AG04450 (cell line): ENCODE data around the gene FEV. TPM values are rescaled to one million over a fixed set of nuclear protein-coding genes. Genes with fewer than 3 reads are reported as not detected.

ENCODE experiments used
- CTCF ChIA-PET: fragments of 300-600, 350-600 bp; formaldehyde crosslinking; extraction: SDS; loops from one replicate; lab custom pipeline; 2022; ENCODE audit warnings: antibody characterized with exemption, inconsistent platforms; lab: Charles Lee
- POLR2A ChIA-PET: fragments of 350-600 bp; formaldehyde crosslinking; extraction: SDS; loops from one replicate; lab custom pipeline; 2021; ENCODE audit warnings: antibody characterized with exemption, inconsistent platforms; lab: Yijun Ruan, JAX
- DNase-seq: peaks from one replicate; pipeline ENCODE4 v3.0.0-alpha.2; 2011; ENCODE audit warnings: low read depth, low spot score
- H3K27ac ChIP-seq: one replicate; pipeline ENCODE4 v1.5.1; 2012; ENCODE audit warnings: low read depth, low read length, control low read depth
- H3K27me3 ChIP-seq: one replicate; pipeline ENCODE4 v1.6.0; 2012; ENCODE audit warnings: low read length; ENCODE audit not compliant: control insufficient read depth, insufficient read depth
- H3K4me3 ChIP-seq: 2 replicates; pipeline ENCODE4 v1.5.1; 2011; ENCODE audit warnings: mild to moderate bottlenecking, low read depth, low read length, control low read depth
- H3K9me3 ChIP-seq: 2 replicates; pipeline ENCODE4 v1.5.1; 2012; ENCODE audit warnings: low read length; ENCODE audit not compliant: control insufficient read depth, insufficient read depth
- polyA plus RNA-seq: library from polyadenylated mRNA; depleted of rRNA; stranded (reverse); fragments of >200 nt; gene quantifications from 2 replicates; pipeline ENCODE4 v1.2.3, GENCODE V29; 2011
- TF ChIP-seq, protein P1 (sequence below): IDR thresholded peaks from 2 replicates; pipeline ENCODE4 v1.5.1; 2011; ENCODE audit warnings: low read depth, low read length, control low read depth, inconsistent platforms

FEV gene
- polyA plus RNA-seq, 1 experiment, result not detected

DNA sequence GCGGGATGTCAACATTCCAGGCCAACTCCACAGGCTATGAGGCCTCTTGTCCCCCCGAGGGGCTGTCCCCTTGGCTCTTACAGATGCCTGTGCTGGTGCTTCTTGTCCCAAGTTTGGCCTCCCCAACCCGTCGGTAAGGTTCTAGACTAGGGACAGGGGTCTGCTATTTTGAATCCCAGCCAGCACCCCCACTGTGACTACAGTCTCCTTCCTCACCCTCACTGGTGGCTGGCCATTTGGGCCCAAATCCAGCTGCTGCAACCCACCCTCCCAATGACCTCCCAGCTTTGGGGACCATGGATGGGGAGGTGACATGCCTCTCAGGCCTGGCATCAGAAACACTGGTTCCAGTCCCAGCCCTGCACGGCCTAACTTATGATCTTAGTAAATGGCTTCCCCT lies 37.6 kb upstream of the FEV start:
- Histone ChIP-seq H3K4me3 (no peak overlapping the region), H3K27ac (no peak overlapping the region), H3K9me3 (no peaks in the 10 kb centered on the region; the same call in 1 of the 2 replicates), H3K27me3 (peaks cover 53% of the 10 kb centered on the region)
- no peak for DNase-seq
- POLR2A ChIA-PET, result no interaction called here
- CTCF ChIA-PET, result no interaction called here
- TF ChIP-seq, protein P1, sequence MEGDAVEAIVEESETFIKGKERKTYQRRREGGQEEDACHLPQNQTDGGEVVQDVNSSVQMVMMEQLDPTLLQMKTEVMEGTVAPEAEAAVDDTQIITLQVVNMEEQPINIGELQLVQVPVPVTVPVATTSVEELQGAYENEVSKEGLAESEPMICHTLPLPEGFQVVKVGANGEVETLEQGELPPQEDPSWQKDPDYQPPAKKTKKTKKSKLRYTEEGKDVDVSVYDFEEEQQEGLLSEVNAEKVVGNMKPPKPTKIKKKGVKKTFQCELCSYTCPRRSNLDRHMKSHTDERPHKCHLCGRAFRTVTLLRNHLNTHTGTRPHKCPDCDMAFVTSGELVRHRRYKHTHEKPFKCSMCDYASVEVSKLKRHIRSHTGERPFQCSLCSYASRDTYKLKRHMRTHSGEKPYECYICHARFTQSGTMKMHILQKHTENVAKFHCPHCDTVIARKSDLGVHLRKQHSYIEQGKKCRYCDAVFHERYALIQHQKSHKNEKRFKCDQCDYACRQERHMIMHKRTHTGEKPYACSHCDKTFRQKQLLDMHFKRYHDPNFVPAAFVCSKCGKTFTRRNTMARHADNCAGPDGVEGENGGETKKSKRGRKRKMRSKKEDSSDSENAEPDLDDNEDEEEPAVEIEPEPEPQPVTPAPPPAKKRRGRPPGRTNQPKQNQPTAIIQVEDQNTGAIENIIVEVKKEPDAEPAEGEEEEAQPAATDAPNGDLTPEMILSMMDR, result no peak

DNA sequence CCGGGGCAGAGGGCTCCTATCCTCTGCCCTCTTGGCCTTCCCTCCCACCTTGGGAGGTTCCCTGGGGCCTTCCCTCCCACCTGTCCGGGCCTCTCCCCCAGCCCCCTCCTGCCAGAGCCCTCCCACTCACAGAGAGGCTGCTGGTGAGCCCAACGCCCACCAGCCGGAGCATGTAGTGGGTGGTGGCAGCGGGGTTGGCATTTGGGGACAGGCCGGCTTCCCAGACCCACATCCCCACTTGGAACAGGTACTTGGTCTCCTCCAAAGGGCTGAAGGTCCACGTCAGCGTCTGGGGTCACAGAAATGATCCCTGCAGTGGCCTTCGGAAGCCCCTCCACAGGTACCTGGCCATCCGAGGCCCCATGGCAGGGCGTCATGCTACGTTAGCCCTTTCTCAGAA lies 37.1 kb upstream of the FEV start:
- no peaks in the 10 kb centered on the region; the same call in 1 of the 2 replicates for H3K9me3 ChIP-seq
- peaks cover 54% of the 10 kb centered on the region for H3K27me3 ChIP-seq
- TF ChIP-seq, protein P1, result no peak
- H3K27ac ChIP-seq, result no peak overlapping the region
- CTCF ChIA-PET, result interaction anchor here (3.3 kb wide), 1 partner anchor 8 kb away, joined by 20 read pairs; no protein-coding TSS in a partner anchor
- H3K4me3 ChIP-seq, result no peak overlapping the region
- POLR2A ChIA-PET, result no interaction called here
- no peak for DNase-seq

DNA sequence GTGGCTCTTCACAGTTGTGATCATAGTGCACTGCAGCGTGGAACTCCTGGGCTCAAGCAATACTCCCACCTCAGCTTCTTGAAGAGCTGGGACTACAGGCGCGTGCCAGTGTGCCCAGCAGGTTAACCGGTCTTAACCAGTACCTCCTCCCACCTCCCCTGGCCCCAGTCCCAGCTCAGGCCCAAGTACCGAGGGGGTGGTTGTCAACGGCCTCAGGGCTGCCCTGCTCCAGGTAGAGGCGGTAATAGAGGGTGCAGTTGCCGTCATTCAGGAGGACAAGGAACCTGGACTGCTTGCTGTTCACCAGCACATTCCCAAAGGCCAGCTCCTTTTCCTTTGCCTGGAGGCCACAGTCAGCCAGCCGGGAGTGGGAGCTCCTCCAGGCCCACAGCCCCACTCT lies 36.6 kb upstream of the FEV start:
- H3K27ac ChIP-seq, result no peak overlapping the region
- no peak overlapping the region for H3K4me3 ChIP-seq
- H3K9me3 ChIP-seq, result no peaks in the 10 kb centered on the region; the same call in 1 of the 2 replicates
- ChIA-PET POLR2A (no interaction called here), CTCF (interaction anchor here (3.3 kb wide), 1 partner anchor 9 kb away, joined by 20 read pairs; no protein-coding TSS in a partner anchor)
- no peak for DNase-seq
- H3K27me3 ChIP-seq, result peaks cover 55% of the 10 kb centered on the region
- TF ChIP-seq, protein P1, result no peak

DNA sequence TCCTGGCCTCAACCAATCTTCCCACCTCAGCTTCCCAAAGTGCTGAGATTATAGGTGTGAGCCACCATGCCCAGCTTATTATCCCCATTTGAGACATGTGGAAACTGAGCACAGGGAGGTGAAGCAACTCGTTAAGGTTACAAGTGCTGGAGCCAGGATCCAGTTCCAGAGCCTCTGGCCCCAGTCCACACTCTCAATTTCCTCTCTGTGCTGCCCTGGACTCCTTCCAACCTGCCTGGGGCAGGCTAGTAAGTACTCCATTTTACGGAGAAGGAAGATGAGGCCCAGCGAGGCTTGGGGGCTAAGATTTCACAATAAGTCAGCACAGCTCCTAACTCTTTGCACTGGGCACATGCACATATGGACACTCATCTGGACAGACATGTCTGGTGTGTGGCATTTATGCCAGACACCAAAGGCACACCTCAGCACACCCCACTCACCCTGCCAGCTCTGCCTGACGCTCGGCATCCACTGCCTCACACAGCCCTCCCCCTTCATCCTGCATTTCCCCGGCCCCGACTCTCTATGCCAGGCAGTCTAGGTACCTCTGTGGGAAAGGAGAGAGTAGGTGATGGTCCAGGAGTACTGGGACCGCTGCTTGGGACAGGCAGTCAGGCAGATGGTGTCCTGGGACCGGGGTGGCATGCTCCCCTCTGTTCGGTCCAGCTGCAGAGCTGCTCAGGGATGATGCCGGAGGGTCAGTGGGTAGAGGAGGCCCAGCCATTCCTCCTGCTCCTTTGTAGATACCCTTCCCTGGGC lies 35.8 kb upstream of the FEV start:
- POLR2A ChIA-PET, result no interaction called here
- CTCF ChIA-PET, result interaction anchor here (3.3 kb wide), 1 partner anchor 9 kb away, joined by 20 read pairs; no protein-coding TSS in a partner anchor
- no peaks in the 10 kb centered on the region; the same call in 1 of the 2 replicates for H3K9me3 ChIP-seq
- H3K4me3 ChIP-seq, result no peak overlapping the region
- H3K27ac ChIP-seq, result no peak overlapping the region
- DNase-seq, result no peak
- TF ChIP-seq, protein P1, result no peak
- peaks cover 53% of the 10 kb centered on the region for H3K27me3 ChIP-seq

DNA sequence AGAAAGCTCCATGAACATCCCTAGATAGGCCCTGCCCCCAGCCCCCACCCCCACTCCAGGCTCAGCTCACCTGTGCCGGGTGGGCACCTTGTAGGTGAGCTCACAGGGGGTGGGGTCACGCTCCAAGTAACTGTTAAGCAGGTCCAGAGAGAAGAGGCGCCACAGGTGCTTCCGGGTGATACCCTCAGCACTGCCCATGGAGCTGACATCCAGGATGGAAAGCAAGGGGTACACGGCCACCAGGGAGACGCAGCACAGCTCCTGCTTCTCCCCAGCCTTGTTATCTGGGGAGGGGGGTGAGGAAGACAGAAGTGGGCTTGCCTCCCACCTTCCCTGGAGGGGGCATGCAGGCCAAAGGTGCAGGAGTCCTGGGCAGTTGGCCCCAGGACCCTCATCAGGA lies 34.5 kb upstream of the FEV start:
- H3K27ac ChIP-seq, result no peak overlapping the region
- TF ChIP-seq, protein P1, result no peak
- H3K9me3 ChIP-seq, result no peaks in the 10 kb centered on the region; the same call in 1 of the 2 replicates
- peaks cover 47% of the 10 kb centered on the region for H3K27me3 ChIP-seq
- CTCF ChIA-PET, result interaction anchor here (1.0 to 3.3 kb wide), 3 partner anchors 11 to 135 kb away, joined by 3 to 20 read pairs (median 4); no protein-coding TSS in a partner anchor
- no peak for DNase-seq
- H3K4me3 ChIP-seq, result no peak overlapping the region
- POLR2A ChIA-PET, result no interaction called here
